G401.6 (cell line): Measurements from ENCODE around the gene PDLIM4.

Experiments used
- FAIRE-seq: peaks from 2 replicates; lab custom pipeline; 2012; peaks lifted over from hg19 to GRCh38; lab: Jason Lieb, UNC

PDLIM4 gene

GRCh38 chr5:132309679-132310078 is 52.2 kb downstream of the PDLIM4 start:
- FAIRE-seq, result no peak

- no peak for FAIRE-seq
Observed at GRCh38 chr5:132310141-132310834, 52.8 kb downstream of the PDLIM4 start.

DNA sequence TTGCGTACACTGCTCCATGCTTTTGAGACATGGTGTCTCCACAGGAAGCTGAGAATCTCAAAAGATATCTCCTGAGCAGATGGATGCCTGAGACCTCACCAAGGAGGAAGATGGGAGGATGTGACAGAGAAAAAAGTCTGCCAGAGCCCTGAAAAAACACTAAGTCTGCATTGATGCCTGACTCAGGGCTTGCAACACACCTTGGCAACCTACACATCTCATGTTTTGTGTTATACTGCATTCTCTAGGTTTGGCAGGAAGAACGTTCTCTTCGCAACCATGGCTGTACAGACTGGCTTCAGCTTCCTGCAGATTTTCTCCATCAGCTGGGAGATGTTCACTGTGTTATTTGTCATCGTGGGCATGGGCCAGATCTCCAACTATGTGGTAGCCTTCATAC is 55.9 kb downstream of the PDLIM4 start:
- no peak for FAIRE-seq

GRCh38 chr5:132313961-132314432 is 56.5 kb downstream of the PDLIM4 start:
- no peak for FAIRE-seq

DNA sequence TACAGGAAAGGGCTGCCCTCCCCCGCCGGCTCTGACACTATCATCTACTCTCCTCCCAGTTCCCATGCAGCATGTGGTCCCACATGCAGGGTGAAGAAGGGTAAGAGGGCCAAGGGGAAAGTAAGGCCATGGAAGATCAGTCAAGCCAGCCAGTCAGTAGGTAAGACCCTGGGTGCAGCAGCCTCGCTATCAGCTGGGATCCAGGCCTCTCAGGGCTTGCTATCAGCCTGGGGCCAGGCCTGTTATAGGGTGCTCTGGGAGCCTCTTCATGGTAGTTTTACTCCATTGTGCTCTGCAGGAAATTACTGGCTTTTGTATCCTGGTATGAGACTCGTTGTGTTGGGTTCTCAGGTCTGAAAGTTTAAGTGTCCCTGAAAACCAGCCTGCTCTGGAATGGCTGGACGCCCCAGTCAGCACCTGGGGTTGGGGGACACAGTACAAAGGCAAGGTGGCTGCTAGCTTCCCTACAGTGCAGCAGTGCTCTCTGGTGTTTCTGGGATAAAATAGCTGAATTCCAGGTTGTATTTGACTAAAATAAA is 58.1 kb downstream of the PDLIM4 start:
- FAIRE-seq, result no peak

- FAIRE-seq, result no peak
Observed at GRCh38 chr5:132319975-132320374, 62.5 kb downstream of the PDLIM4 start.

- no peak for FAIRE-seq
Observed at GRCh38 chr5:132321109-132321721, 63.7 kb downstream of the PDLIM4 start.

DNA sequence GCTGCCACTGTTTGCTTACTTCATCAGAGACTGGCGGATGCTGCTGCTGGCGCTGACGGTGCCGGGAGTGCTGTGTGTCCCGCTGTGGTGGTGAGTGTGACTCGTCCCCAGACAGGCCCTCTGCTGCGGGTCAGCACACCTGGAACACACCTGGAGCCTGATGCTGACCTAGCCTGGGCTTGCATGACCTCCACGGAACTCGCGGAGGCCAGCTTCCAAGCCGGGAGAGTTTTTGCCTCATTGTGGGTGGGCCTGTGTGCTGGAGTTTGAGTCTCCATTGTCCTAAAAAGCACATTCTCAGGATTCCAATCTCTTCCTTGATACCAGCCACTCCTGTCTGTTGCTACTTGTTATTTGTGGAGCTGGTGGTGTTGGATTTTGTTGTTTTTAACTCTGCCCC is 64.8 kb downstream of the PDLIM4 start:
- no peak for FAIRE-seq
